LNCaP clone FGC (cell line): Measurements from ENCODE around the gene GALNTL6.

Source experiments
- DNase-seq: peaks from one replicate; pipeline ENCODE4 v3.0.0-alpha.2; 2011; ENCODE audit warnings: low read depth
- H3K4me3 ChIP-seq: 2 replicates; pipeline ENCODE4 v1.5.1; 2011; ENCODE audit warnings: mild to moderate bottlenecking, low read depth, low read length, control low read depth
- CTCF ChIP-seq: IDR thresholded peaks from 2 replicates; pipeline ENCODE4 v1.5.1; 2012; ENCODE audit warnings: mild to moderate bottlenecking; ENCODE audit not compliant: control insufficient read depth, insufficient read depth; ENCODE audit errors: extremely low read depth

Gene GALNTL6

GRCh38 chr4:172188248-172188988 is 375.2 kb downstream of the GALNTL6 start:
- DNase-seq, result peak; percentile 49
- no peak for TF ChIP-seq CTCF
- peak overlapping the region; percentile 25 for H3K4me3 ChIP-seq

- H3K4me3 ChIP-seq, result no peak overlapping the region
- peak; percentile 19 for DNase-seq
- TF ChIP-seq CTCF, result peak; percentile 75
Measured at GRCh38 chr4:172202480-172203076, 389.4 kb downstream of the GALNTL6 start.

- no peak for TF ChIP-seq CTCF
- no peak for DNase-seq
- no peak overlapping the region for H3K4me3 ChIP-seq
Measured at GRCh38 chr4:172207258-172207657, 394.1 kb downstream of the GALNTL6 start.

- H3K4me3 ChIP-seq, result no peak overlapping the region
- TF ChIP-seq CTCF, result no peak
- DNase-seq, result no peak
Measured at GRCh38 chr4:172207886-172208285, 394.7 kb downstream of the GALNTL6 start.

- no peak overlapping the region for H3K4me3 ChIP-seq
- TF ChIP-seq CTCF, result no peak
- no peak for DNase-seq
Measured at GRCh38 chr4:172220679-172221078, 407.5 kb downstream of the GALNTL6 start.

GRCh38 chr4:172225457-172225856 is 412.3 kb downstream of the GALNTL6 start:
- TF ChIP-seq CTCF, result no peak
- DNase-seq, result no peak
- no peak overlapping the region for H3K4me3 ChIP-seq
